Measurements from ENCODE around the gene KCNJ6. TPM values are rescaled to one million over a fixed set of nuclear protein-coding genes. Genes with fewer than 3 reads are reported as not detected.

KCNJ6 gene
- total RNA-seq, 1 experiment from 2014 or later: not detected

- no peak for TF ChIP-seq CTCF (IDR thresholded peaks at IDR 0.05 in 2 of 3, conservative IDR thresholded peaks at IDR 0.05 in 1 of 3; ENCODE audit: borderline replicate concordance in 1 of 3, insufficient read depth in 1 of 3, low read depth in 2 of 3, low read length in 2 of 3)
- TF ChIP-seq FOSL1 (IDR thresholded peaks at IDR 0.05; ENCODE audit: low read depth): no peak
- TF ChIP-seq ATF3 (IDR thresholded peaks at IDR 0.05): no peak
- no peak for TF ChIP-seq ZNF274 (IDR thresholded peaks at IDR 0.05; ENCODE audit: low read depth, low read length)
Measured at GRCh38 chr21:37562920-37563640, 353.2 kb downstream of the KCNJ6 start (continued).

- Histone ChIP-seq H3K9ac (ENCODE audit: low read length) (no peak overlapping the region), H3K4me2 (ENCODE audit: low read length) (no peak overlapping the region), H3K4me3 (replicated peaks in 1 of 2; ENCODE audit: low read depth in 1 of 2, low read length in 2 of 2) (no peak overlapping the region), H2AFZ (ENCODE audit: low read depth, low read length, poor library complexity, severe bottlenecking) (no peak overlapping the region), H3K79me2 (ENCODE audit: insufficient read depth, low read length) (no peaks in the 10 kb centered on the region), H3K4me1 (ENCODE audit: control insufficient read depth in 1 of 2, insufficient read depth in 2 of 2, low read length in 2 of 2) (peaks cover 16 to 29% of the 10 kb centered on the region in 2 experiments), H3K27ac (ENCODE audit: low read depth, low read length) (no peak overlapping the region), H3K36me3 (ENCODE audit: control insufficient read depth in 1 of 2, insufficient read depth in 2 of 2, low read length in 2 of 2) (no peaks in the 10 kb centered on the region), H4K20me1 (ENCODE audit: insufficient read depth) (no peaks in the 10 kb centered on the region), H3K9me3 (ENCODE audit: control insufficient read depth in 1 of 2, insufficient read depth in 1 of 2, low read depth in 1 of 2, low read length in 2 of 2) (peaks cover 0 to 5% of the 10 kb centered on the region in 2 experiments; a peak in 1 of 4 replicates), H3K27me3 (ENCODE audit: insufficient read depth, low read length) (no peaks in the 10 kb centered on the region), H3K9me2 (ENCODE audit: insufficient read depth) (no peaks in the 10 kb centered on the region)
- POLR2A ChIA-PET: no interaction called here
- no TSS peak for BruUV-seq (replicated peaks)
- RAD21 ChIA-PET (ENCODE audit: low non-redundant PET in 1 of 2, low total read pairs in 2 of 2, uncharacterized antibody in 2 of 2, unreplicated experiment in 2 of 2): no interaction called here
- DNase-seq (ENCODE audit: low read depth, low spot score) (no peak), ATAC-seq (no peak)
- intact Hi-C loops (cut with micrococcal nuclease): loop anchor here (2.0 kb wide), 1 partner anchor 295 kb away; the partner anchor contains the start of gene VPS26C
- CTCF ChIA-PET: no interaction called here
- TF ChIP-seq ZFX (IDR thresholded peaks at IDR 0.05) (no peak), CTCF (IDR thresholded peaks at IDR 0.05 in 2 of 3, conservative IDR thresholded peaks at IDR 0.05 in 1 of 3; ENCODE audit: borderline replicate concordance in 1 of 3, insufficient read depth in 1 of 3, low read depth in 2 of 3, low read length in 2 of 3) (no peak), EGR1 (IDR thresholded peaks at IDR 0.05; ENCODE audit: low read depth) (no peak), SIN3A (IDR thresholded peaks at IDR 0.05; ENCODE audit: low read depth) (no peak), ZNF274 (IDR thresholded peaks at IDR 0.05; ENCODE audit: low read depth, low read length) (no peak), SRF (IDR thresholded peaks at IDR 0.05; ENCODE audit: low read depth) (no peak), ZBTB33 (IDR thresholded peaks at IDR 0.05; ENCODE audit: extremely low read depth, insufficient replicate concordance, low read length) (no peak), POLR2AphosphoS5 (IDR thresholded peaks at IDR 0.05; ENCODE audit: low read depth, low read length) (no peak), YY1 (IDR thresholded peaks at IDR 0.05; ENCODE audit: extremely low read depth, insufficient replicate concordance, low read depth, low read length) (no peak), ELF1 (IDR thresholded peaks at IDR 0.05; ENCODE audit: borderline replicate concordance, low read depth) (no peak), FOSL1 (IDR thresholded peaks at IDR 0.05; ENCODE audit: low read depth) (no peak), MAX (IDR thresholded peaks at IDR 0.05) (no peak)
Measured at GRCh38 chr21:37561941-37562919, 354.0 kb downstream of the KCNJ6 start.

Measured in HCT116 (cell line).